ENCODE results near the gene PCOLCE2.

Gene PCOLCE2

DNA sequence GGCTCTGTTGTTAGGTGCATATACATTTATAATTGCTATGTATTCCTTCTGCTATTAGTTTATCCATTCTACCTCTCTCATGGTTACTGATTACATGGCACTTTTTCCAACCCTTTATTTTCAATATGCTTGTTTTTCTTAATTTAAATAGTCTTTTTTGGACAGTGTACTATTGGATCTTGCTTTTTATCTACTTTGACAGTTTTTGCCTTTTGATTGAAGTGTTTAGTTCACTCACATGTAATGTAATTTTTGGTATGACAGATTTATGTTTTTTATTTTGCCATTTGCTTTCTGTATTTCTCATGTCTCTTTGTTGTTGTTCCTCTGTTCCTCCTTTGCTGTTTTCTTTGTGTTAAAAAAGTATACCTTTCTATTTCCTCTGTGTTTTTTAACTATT, 120.5 kb downstream of the PCOLCE2 start:
- DNase-seq (ENCODE audit: low spot score): no peak
- TF ChIP-seq, protein P1, sequence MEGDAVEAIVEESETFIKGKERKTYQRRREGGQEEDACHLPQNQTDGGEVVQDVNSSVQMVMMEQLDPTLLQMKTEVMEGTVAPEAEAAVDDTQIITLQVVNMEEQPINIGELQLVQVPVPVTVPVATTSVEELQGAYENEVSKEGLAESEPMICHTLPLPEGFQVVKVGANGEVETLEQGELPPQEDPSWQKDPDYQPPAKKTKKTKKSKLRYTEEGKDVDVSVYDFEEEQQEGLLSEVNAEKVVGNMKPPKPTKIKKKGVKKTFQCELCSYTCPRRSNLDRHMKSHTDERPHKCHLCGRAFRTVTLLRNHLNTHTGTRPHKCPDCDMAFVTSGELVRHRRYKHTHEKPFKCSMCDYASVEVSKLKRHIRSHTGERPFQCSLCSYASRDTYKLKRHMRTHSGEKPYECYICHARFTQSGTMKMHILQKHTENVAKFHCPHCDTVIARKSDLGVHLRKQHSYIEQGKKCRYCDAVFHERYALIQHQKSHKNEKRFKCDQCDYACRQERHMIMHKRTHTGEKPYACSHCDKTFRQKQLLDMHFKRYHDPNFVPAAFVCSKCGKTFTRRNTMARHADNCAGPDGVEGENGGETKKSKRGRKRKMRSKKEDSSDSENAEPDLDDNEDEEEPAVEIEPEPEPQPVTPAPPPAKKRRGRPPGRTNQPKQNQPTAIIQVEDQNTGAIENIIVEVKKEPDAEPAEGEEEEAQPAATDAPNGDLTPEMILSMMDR (IDR thresholded peaks at IDR 0.05; ENCODE audit: borderline replicate concordance, control extremely low read depth, extremely low read depth, insufficient read depth, missing control alignments): no peak
- in situ Hi-C loops (cut with MboI; ENCODE audit: low sequenced_read_pairs, unreplicated experiment): no loop called here
